SK-N-SH treated with all-trans-retinoic acid at 6 μM for 48 hours (cell line): ENCODE results near the gene MYO16.

Experiments
- ATAC-seq: fragments of 200-7000 bp; cut with Tn5 transposase; 3 replicates; pipeline ENCODE4 v1.9.1; 2020; ENCODE audit warnings: mild to moderate bottlenecking, moderate library complexity
- ARNTL ChIP-seq: fragments of 450-650 bp; formaldehyde crosslinking; IDR thresholded peaks from 2 replicates; pipeline ENCODE4 v1.5.0; 2020; ENCODE audit warnings: low read depth, mild to moderate bottlenecking, moderate library complexity, borderline replicate concordance
- BACH2 ChIP-seq: fragments of 250-450 bp; sonication (Bioruptor Pico); IDR thresholded peaks from 2 replicates; pipeline ENCODE4 v1.9.0; 2021; ENCODE audit warnings: mild to moderate bottlenecking, borderline replicate concordance
- CSDC2 ChIP-seq: fragments of 250-450 bp; sonication (Bioruptor Pico); IDR thresholded peaks from 2 replicates; pipeline ENCODE4 v1.5.0; 2020; ENCODE audit warnings: mild to moderate bottlenecking, moderate library complexity
- GLIS3 ChIP-seq: fragments of 250-450 bp; sonication (Bioruptor Pico); IDR thresholded peaks from 2 replicates; pipeline ENCODE4 v1.5.0; 2020; ENCODE audit warnings: mild to moderate bottlenecking, moderate library complexity
- ISL1 ChIP-seq: fragments of 250-450 bp; sonication (Bioruptor Pico); IDR thresholded peaks from 2 replicates; pipeline ENCODE4 v2.1.2; 2022; ENCODE audit warnings: mild to moderate bottlenecking, moderate library complexity
- OSR1 ChIP-seq: fragments of 250-450 bp; sonication (Bioruptor Pico); IDR thresholded peaks from 2 replicates; pipeline ENCODE4 v1.8.0; 2022; ENCODE audit warnings: moderate library complexity, mild to moderate bottlenecking, inconsistent platforms
- PPARA ChIP-seq: fragments of 250-450 bp; sonication (Bioruptor Pico); IDR thresholded peaks from 2 replicates; pipeline ENCODE4 v1.5.0; 2020; ENCODE audit warnings: mild to moderate bottlenecking, borderline replicate concordance
- RARB ChIP-seq: fragments of 250-450 bp; sonication (Bioruptor Pico); IDR thresholded peaks from 2 replicates; pipeline ENCODE4 v1.8.0; 2021; ENCODE audit warnings: mild to moderate bottlenecking, moderate library complexity
- SNAI2 ChIP-seq: fragments of 250-450 bp; sonication (Bioruptor Pico); IDR thresholded peaks from 2 replicates; pipeline ENCODE4 v1.5.0; 2020; ENCODE audit warnings: mild to moderate bottlenecking, moderate library complexity
- TCF4 ChIP-seq: fragments of 250-450 bp; sonication (Bioruptor Pico); IDR thresholded peaks from 2 replicates; pipeline ENCODE4 v1.8.0; 2021; ENCODE audit warnings: mild to moderate bottlenecking, moderate library complexity, borderline replicate concordance
- TOX ChIP-seq: fragments of 250-450 bp; sonication (Bioruptor Pico); IDR thresholded peaks from 2 replicates; pipeline ENCODE4 v1.8.0; 2021; ENCODE audit warnings: mild to moderate bottlenecking, moderate library complexity, borderline replicate concordance
- ZC3H10 ChIP-seq: fragments of 250-450 bp; sonication (Bioruptor Pico); IDR thresholded peaks from 2 replicates; pipeline ENCODE4 v1.5.1; 2021; ENCODE audit warnings: mild to moderate bottlenecking, moderate library complexity
- ZFP3 ChIP-seq: fragments of 250-450 bp; sonication (Bioruptor Pico); IDR thresholded peaks from 2 replicates; pipeline ENCODE4 v1.5.0; 2020; ENCODE audit warnings: mild to moderate bottlenecking, moderate library complexity
- ZFP30 ChIP-seq: fragments of 450-650 bp; formaldehyde crosslinking; IDR thresholded peaks from 2 replicates; pipeline ENCODE4 v1.5.0; 2022; ENCODE audit warnings: mild to moderate bottlenecking, moderate library complexity
- ZNF70 ChIP-seq: fragments of 450-650 bp; formaldehyde crosslinking; IDR thresholded peaks from 2 replicates; pipeline ENCODE4 v1.5.0; 2020; ENCODE audit warnings: mild to moderate bottlenecking, moderate library complexity
- ZNF8 ChIP-seq: fragments of 450-650 bp; formaldehyde crosslinking; IDR thresholded peaks from 2 replicates; pipeline ENCODE4 v1.5.0; 2020; ENCODE audit warnings: mild to moderate bottlenecking, moderate library complexity
- TF ChIP-seq, protein P1 (sequence below): fragments of 250-450 bp; sonication (Bioruptor Pico); IDR thresholded peaks from 2 replicates; pipeline ENCODE4 v1.8.0; 2020; ENCODE audit warnings: mild to moderate bottlenecking, moderate library complexity, borderline replicate concordance
- TF ChIP-seq, protein P2 (sequence below): fragments of 250-450 bp; sonication (Bioruptor Pico); IDR thresholded peaks from 2 replicates; pipeline ENCODE4 v1.8.0; 2021; ENCODE audit warnings: low read depth, mild to moderate bottlenecking, moderate library complexity, borderline replicate concordance
- TF ChIP-seq, protein P3 (sequence below): fragments of 250-450 bp; sonication (Bioruptor Pico); IDR thresholded peaks from 2 replicates; pipeline ENCODE4 v1.5.1; 2021; ENCODE audit warnings: mild to moderate bottlenecking, moderate library complexity

The MYO16 gene

DNA sequence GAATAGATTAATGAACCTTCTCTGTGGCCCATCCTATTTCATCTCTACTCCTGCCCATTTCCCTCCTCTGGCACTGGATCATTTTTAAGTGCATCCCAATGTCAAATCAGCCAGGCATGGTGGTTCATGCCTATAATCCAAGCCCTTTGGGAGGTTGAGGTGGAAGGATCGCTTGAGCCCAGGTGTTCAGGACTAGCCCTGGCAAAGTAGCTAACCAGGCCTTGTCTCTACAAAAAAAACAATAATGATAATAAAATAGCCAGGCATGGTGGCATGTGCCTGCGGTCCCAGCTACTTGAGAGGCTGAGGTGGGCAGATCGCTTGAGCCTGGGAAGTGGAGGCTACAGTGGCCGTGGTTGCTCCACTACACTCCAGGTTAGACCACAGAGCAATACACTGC lies 517.0 kb downstream of the MYO16 start (continued):
- TF ChIP-seq, protein P1, sequence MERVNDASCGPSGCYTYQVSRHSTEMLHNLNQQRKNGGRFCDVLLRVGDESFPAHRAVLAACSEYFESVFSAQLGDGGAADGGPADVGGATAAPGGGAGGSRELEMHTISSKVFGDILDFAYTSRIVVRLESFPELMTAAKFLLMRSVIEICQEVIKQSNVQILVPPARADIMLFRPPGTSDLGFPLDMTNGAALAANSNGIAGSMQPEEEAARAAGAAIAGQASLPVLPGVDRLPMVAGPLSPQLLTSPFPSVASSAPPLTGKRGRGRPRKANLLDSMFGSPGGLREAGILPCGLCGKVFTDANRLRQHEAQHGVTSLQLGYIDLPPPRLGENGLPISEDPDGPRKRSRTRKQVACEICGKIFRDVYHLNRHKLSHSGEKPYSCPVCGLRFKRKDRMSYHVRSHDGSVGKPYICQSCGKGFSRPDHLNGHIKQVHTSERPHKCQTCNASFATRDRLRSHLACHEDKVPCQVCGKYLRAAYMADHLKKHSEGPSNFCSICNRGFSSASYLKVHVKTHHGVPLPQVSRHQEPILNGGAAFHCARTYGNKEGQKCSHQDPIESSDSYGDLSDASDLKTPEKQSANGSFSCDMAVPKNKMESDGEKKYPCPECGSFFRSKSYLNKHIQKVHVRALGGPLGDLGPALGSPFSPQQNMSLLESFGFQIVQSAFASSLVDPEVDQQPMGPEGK (CRISPR knock-in tag) = no peak
- no peak for TF ChIP-seq ZNF8
- no peak for TF ChIP-seq TCF4
- no peak for TF ChIP-seq BACH2 (CRISPR knock-in tag)

DNA sequence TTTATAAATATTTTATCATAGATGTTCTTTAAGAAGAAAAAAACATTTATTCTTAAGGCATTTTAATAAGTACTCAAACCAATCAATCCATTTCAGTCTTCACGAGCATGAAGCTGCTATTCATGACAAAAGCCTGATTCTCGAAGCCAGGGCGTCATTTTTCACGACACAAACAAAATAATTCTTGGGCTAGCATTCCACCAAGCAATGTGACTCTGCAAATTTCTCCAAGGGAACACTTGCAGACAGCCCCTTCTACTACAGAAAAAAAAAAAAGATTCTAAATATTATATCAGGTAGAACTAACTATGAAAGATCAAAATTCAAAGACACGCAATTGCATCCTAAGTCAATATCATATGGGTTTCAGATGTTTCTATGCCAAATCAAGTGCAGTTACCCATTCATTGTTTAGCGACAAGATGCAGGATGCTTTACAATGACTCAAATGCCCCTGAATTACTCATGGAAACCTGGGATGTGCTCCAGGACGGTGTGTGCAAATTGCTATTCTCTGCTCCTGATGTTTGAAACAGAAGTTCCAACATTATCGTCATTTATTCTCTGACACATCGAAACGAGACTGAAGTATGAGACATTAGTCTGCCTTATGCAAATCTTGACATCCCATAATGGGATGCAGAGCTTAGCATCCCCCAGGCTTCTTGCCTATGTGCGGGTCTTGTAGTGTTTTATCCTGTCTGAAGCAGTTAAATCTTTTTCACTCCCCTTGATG lies 517.7 kb downstream of the MYO16 start:
- TF ChIP-seq ISL1 (CRISPR knock-in tag) (peak; percentile 66), SNAI2 (CRISPR knock-in tag) (no peak), TOX (CRISPR knock-in tag) (no peak), ZNF70 (CRISPR knock-in tag) (no peak), ARNTL (CRISPR knock-in tag) (no peak), ZNF8 (no peak), CSDC2 (0 out of 2 replicates have a peak, but pooled peaks have one; percentile 39), ZFP30 (CRISPR knock-in tag) (no peak), OSR1 (CRISPR knock-in tag) (no peak), GLIS3 (no peak), TCF4 (peak; percentile 32; the same call in 1 of the 2 replicates), PPARA (no peak), ZFP3 (0 out of 2 replicates have a peak, but pooled peaks have one; percentile 29), BACH2 (CRISPR knock-in tag) (no peak)
- TF ChIP-seq, protein P2, sequence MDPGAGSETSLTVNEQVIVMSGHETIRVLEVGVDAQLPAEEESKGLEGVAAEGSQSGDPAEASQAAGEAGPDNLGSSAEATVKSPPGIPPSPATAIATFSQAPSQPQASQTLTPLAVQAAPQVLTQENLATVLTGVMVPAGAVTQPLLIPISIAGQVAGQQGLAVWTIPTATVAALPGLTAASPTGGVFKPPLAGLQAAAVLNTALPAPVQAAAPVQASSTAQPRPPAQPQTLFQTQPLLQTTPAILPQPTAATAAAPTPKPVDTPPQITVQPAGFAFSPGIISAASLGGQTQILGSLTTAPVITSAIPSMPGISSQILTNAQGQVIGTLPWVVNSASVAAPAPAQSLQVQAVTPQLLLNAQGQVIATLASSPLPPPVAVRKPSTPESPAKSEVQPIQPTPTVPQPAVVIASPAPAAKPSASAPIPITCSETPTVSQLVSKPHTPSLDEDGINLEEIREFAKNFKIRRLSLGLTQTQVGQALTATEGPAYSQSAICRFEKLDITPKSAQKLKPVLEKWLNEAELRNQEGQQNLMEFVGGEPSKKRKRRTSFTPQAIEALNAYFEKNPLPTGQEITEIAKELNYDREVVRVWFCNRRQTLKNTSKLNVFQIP (CRISPR knock-in tag) = no peak
- peak; percentile 74 for ATAC-seq

DNA sequence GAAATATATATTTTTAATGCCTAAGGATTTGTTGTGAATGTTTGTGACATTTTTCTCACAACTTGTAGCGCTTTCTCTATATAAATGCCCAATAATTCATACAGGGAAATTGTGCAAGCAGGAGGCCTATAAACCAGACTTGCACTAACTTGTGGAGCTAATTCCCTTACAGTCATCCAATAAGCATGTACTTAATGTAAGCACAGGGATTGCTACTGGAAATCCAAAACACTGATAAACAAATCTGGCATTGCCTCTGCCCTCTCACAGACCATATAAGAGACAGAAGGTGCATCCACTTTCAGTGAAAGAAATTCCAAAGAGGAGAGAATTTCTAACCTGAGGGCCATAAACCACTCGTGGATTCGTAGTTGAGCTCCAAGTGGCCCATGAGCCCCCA lies 518.8 kb downstream of the MYO16 start:
- no peak for ATAC-seq
- TF ChIP-seq OSR1 (CRISPR knock-in tag) (no peak), TOX (CRISPR knock-in tag) (no peak), ISL1 (CRISPR knock-in tag) (peak; percentile 43; the same call in 1 of the 2 replicates)
- TF ChIP-seq, protein P2 (CRISPR knock-in tag) = no peak
- TF ChIP-seq, protein P3, sequence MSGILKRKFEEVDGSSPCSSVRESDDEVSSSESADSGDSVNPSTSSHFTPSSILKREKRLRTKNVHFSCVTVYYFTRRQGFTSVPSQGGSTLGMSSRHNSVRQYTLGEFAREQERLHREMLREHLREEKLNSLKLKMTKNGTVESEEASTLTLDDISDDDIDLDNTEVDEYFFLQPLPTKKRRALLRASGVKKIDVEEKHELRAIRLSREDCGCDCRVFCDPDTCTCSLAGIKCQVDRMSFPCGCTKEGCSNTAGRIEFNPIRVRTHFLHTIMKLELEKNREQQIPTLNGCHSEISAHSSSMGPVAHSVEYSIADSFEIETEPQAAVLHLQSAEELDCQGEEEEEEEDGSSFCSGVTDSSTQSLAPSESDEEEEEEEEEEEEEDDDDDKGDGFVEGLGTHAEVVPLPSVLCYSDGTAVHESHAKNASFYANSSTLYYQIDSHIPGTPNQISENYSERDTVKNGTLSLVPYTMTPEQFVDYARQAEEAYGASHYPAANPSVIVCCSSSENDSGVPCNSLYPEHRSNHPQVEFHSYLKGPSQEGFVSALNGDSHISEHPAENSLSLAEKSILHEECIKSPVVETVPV = no peak

DNA sequence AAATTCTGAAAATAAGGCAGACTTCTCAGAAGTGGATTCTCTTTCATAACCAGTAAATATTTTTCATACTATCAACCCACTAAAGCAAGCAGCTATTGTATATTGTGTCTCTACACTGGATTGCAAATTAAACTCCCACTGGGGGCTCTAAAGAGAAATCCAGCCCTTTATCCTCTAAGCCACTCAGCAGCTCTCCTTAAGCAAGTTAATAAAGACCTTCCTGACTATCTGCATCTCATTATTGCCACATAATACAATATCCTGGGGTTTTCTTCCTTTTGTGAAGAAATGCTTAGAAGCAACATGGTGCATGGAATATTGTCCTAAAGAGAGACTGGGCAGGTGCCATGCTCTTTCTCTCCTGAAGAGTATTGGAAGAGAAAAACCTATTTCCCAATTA lies 521.3 kb downstream of the MYO16 start:
- TF ChIP-seq ISL1 (CRISPR knock-in tag) = no peak
- TF ChIP-seq, protein P1 (CRISPR knock-in tag) = no peak
- no peak for TF ChIP-seq CSDC2
- no peak for TF ChIP-seq PPARA
- no peak for TF ChIP-seq ZFP3
- ATAC-seq = no peak

DNA sequence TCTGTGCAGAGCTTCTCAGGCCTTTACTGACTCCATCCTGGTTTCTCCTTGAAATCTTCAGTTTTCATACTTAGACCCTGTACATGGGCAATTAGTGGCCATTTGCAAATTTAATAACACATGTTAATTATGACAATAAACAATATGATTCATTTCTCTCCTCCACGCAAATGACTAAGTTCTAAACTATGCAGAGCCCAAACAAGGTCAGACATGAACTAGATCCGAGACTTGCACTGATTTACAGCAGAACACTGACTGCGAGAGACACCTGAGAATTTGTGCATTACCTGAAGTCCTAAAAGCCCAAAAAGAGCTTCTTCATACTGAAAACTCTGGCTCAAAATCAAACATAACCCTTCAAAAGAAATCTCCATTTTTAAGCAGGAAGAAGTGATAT lies 521.8 kb downstream of the MYO16 start:
- TF ChIP-seq ZNF70 (CRISPR knock-in tag) (no peak), OSR1 (CRISPR knock-in tag) (no peak), RARB (CRISPR knock-in tag) (no peak), ZC3H10 (CRISPR knock-in tag) (no peak), ISL1 (CRISPR knock-in tag) (no peak), ZFP30 (CRISPR knock-in tag) (no peak)
- TF ChIP-seq, protein P3 = no peak
- no peak for ATAC-seq
